GM10266 (cell line): ENCODE measurements around the gene ATIC.

ENCODE experiments used
- DNase-seq: peaks from one replicate; pipeline ENCODE4 v3.0.0; 2012; ENCODE audit errors: extremely low spot score
- CTCF ChIP-seq: IDR thresholded peaks from 2 replicates; pipeline ENCODE4 v1.5.1; 2012; ENCODE audit warnings: mild to moderate bottlenecking, low read depth; ENCODE audit not compliant: control insufficient read depth, insufficient read depth; ENCODE audit errors: missing control alignments

Gene ATIC

GRCh38 chr2:215311625-215312396 is at the start of gene ATIC:
Gene ATIC, plus strand, starts transcription at chr2:215312059. Its CDS starts 84 bp downstream, at chr2:215312143.
- no peak for TF ChIP-seq CTCF
- peak; percentile 93 for DNase-seq

- no peak for DNase-seq
- no peak for TF ChIP-seq CTCF
Observed at GRCh38 chr2:215262303-215262702, 49.6 kb upstream of the ATIC start.

GRCh38 chr2:215262741-215263362 is 49.0 kb upstream of the ATIC start:
- DNase-seq: no peak
- TF ChIP-seq CTCF: no peak

- DNase-seq: no peak
- no peak for TF ChIP-seq CTCF
Observed at GRCh38 chr2:215264374-215264773, 47.5 kb upstream of the ATIC start.

- TF ChIP-seq CTCF: peak; percentile 64
- DNase-seq: peak; percentile 39
Observed at GRCh38 chr2:215269397-215270117, 42.3 kb upstream of the ATIC start.

DNA sequence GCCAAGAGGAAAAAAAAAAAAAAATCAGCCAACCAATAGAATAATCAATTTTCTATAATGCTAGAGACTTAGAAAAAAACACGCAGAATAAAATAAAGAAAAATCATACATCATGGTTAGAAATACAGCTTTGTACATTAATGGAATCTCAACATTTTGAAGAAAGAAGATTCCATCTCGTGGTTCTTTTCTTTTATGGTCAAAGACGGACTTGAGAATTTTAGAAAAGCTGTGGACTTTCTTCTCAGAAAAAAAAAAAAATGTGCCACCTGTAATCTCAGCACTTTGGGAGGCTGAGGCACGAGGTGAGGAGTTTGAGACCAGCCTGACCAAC is 41.8 kb upstream of the ATIC start:
- no peak for DNase-seq
- no peak for TF ChIP-seq CTCF

- no peak for TF ChIP-seq CTCF
- no peak for DNase-seq
Observed at GRCh38 chr2:215271446-215271845, 40.4 kb upstream of the ATIC start.
